Fibroblast of skin of left biceps (primary cell): Measurements from ENCODE around the gene MAGI1.
A peak's percentile ranks its signal among the peaks of the same experiment; 100 is the strongest.
"Not testable (repeated sequence)": the region's sequence is repeated elsewhere in the genome, so short reads cannot be mapped to it uniquely, and the experiment has no call there.

Source experiments
- DNase-seq, 2 experiments: peaks; one replicate each; pipeline ENCODE4 v3.0.0-alpha.2; 2013; ENCODE audit warnings: low read depth in 2 of 2

MAGI1 gene

DNA sequence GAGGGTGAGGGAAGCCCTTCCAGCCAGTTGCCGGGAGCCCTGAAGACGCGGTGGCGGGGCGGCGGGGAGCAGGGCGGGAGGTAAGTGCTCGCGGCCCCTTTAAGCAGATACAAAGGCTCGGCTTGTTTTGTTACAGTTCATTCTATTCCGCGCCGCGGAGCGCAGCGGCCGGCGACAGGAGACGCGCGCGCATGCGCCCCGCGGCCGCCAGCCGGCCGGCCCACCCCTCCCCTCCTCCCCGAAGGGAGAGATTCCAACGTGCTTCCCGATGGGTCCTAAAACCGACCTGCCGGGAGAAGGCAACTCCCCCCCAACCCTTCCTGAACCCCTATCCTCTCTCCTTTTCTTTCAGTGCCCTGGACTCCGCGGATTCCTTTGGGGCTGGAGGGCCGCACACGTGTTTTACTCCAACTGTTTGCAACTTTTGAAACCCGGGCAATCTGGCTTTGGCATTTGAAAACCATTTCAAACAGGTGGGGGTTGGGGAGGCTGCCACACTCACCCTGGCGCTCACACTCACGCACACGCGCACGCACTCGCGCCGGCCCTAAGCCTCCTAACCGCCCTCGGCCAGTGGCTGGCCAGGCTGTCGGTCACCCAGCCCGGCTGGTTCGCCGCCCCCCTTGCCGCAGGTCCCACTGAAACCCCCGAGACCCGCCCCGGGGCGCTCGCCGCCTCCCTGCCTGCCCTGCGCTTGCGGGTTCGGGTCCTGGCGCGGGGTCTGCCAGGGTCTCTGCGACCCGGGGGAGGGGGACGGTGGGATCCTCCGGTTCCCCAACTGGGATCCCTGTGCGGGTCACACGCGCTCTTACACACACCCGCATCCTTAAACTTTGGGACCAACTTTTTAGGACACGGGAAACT is at the start of gene MAGI1:
Gene MAGI1, minus strand, starts transcription at position 193 of the 864 bp plus-strand sequence. CDS start 610 bp downstream, outside the sequence.
- DNase-seq: peak; percentile 89 to 92

DNA sequence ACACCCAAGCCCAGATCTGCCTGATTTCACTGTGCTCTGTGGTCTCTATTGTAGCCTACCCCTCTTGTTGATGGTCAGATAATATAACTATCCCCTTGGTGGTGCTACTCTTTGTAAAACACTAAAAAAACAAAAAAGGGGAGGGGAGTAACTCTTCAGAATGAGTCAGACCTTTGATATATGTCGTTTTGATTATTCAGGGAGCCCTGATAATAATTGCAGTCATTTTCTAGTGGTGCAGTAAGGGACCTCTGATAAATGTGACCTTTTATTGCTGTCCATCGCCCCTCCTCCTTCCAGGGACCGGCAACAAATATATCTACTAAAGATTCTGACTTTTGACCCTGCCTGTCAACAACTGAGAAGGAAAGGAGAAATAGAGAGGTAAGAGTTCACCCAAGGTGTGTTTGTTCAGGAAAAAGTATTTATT is 45.1 kb upstream of the MAGI1 start:
- DNase-seq: no peak

DNA sequence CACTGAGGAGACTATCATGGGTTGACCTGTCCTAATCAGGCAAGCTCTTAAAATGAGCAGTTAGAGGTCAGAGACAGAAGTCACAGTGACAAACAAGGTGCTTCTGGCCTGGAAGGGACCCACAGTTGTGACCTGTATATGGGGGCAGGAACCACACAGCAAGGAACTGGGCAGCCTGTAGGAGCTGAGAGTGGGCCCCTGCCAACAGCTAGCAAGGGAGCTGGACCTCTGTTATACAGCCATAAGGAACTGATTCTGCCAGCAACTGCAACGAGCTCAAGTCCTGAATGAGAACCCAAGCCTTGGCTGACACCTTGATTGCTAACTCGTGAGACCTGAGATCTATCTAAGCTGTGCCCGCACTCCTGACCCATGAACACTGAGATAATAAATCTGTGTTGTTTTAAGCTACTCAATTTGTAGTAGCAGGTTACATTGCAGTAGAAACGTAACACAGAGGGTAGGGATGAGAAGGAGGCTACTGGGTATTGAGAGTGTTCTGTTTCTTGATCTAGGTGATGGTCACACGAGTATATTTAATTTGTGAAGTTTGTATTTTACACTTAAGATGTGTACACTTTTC is 44.5 kb upstream of the MAGI1 start:
- no peak for DNase-seq

DNA sequence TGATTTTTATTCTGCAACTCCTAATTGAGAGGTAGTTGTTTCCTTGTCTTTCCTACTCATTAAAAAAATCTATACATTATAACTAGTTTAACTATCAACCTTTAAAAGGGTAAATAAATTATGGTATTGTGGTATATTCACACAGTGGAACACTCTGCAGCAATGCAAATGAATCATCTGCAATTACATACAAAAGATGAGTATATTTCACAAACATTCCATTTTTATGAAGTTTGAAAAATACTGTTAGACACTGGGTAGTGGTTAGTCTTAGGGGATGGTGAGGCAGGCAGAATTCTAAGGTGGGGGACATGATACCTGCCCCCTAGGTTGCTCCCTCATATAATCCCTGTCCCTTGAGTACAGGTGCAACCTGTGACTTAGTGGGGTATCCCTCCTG is 44.0 kb upstream of the MAGI1 start:
- DNase-seq: no peak

DNA sequence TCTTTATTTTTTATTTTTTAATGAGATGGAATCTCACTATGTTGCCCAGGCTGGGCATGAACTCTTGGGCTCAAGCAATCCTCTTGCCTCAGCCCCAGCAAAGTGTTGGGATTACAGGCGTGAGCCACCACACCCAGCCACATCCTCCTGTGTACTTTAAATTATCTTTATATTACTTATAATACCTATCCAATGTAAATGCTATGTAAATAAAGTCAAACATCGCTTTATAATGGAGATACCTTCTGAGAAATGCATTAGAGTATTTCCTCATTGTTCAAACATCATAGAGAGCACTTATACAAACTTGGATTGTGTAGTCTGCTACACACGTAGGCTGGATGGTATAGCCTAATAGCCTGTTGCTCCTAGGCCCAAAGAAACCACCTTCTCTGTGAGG is 41.4 kb upstream of the MAGI1 start:
- DNase-seq: no peak

DNA sequence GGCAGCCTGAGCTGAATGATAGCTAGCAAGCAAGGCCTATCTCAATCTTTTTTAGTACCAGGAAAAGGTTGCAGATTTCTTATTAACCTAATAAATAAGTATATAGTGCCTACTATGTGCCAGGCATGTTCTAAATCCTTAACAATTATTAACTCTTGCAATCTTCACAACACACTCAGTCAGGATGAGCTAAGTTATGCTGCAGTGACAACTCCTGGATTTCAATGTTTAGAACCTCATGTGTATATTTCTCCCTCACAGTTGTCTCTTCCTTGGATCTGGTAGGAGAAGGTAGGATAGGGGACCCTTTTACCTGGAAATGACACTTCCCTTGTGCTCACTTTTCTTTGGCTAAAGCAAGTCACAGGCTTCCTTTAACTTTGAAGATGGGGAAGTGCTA is 39.3 kb upstream of the MAGI1 start:
- no peak for DNase-seq

DNA sequence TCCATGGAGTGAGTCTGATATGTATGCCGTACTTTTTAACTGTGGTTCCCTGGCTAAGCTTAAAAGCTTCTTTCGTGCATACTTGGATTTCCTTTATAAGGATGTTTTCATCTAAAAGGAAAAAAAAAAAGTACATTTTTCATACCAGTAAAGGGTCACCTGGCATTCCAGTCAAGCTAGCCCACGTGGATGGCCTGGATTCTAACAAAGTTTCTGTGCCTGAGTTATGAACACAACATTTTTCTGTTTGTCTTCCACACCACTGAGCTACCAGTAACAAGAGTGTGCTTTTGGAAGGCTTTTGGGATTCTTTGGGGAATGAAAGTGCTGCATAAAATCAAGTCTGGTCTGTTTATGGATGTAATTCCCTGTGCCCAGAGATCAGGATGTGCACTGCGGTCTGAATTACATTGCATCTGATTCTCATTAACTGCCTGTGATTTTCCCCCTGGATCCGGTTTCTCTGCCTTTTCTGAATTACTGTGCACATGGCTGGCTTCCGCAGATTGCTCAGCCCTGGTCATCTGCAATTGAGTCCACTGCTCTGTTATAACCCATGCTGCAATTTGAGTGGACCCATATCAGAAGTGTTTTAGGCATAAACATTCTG is 38.2 kb upstream of the MAGI1 start:
- peak; percentile 81 to 82 for DNase-seq

DNA sequence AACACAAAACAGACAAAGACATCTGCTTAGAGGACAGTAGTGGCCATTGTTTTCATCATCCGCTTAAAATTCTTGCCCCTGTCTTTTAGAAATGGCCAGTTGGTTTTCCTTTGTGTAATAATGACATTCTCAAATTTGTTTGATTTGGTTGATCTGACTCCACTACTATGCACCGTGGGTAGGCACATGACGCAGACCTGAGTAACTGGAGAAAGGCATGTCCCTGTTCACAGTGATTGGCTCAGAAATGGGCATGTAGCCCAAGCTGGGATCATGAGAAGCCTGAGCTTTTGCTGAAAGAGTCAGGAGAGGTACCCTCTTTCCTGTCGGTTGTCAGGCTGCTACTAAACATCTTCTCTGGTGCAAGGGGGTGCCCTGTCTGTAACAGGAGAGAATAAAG is 36.6 kb upstream of the MAGI1 start:
- DNase-seq: no peak

DNA sequence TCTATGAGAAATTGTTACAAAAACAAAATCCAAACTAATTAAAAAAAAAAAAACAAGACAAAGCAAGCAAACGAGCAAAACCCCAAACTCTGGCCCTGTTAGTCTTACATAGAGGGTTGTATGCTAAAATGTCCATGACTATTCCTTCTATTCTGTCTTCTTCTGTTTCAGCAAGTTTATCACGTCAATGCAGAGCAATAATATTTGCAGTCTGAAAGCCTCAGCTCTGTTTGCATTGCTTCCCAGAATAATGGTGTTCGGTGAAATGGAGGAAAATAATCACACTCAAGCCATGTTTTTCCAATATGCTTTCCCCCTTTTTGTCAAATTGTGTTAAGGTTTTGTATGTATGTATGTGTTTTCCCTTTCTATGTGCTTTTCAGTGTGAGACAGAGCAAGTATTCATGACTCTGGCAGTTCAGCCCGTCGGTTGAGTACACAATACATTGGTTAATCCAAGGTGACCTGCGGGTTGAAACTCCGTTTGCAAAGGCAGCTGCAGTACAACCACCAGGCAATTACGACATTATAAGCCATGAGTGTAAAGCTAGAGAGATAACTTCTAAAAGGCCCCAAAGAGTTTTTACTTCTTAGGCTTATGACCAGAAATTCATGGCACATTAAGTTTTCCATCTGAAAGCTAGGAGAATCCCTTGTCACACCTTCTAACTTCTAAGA is 34.9 kb upstream of the MAGI1 start:
- no peak for DNase-seq

DNA sequence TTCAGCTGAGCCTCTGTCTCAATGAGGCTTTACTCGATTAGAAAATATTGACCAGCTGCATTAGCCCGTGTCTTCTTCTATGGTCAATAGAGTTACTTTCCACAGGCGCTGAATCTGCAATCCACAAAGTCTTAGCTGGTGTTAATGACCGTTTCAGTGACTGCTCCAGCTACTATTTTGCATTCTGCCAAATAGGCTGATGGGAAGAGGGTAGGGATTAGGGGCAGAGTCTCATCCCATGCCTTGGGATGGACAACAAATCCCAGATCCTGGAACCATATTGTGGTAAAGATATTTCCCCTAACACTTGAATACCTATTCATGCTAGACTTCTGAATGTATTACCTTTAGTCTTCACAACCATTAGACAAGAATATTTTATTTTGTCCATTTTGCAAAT is 29.5 kb upstream of the MAGI1 start:
- DNase-seq: no peak

DNA sequence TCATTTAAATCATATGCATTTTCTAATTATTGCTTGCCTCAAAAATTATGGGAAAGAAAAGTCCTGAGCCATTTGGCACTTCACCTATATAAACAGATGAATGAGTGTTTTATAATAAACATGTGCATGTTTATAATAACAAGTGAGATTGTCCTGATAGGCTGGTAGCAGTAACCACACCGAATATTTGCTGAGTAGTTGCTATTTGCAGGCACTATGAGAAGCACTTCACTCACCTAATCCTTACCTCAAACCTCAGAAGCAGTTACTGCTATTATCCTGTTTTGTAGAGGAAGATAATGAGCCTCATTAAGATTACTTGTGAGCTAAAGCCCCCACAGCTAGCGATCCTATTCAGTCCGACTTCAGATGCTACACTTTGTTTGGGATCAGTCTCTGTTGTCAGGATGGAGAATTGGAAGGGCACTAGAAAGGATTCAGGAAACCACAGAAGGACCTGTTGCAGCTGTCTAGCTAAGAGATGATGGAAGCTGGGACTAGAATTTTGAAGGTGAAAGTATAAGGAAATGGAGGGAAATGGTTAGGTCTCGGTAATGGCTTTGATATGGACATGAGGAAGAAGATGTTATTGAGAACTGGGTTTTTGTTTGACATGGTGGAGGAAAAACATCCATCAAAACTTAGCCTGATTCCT is 28.4 kb upstream of the MAGI1 start:
- DNase-seq: no peak

DNA sequence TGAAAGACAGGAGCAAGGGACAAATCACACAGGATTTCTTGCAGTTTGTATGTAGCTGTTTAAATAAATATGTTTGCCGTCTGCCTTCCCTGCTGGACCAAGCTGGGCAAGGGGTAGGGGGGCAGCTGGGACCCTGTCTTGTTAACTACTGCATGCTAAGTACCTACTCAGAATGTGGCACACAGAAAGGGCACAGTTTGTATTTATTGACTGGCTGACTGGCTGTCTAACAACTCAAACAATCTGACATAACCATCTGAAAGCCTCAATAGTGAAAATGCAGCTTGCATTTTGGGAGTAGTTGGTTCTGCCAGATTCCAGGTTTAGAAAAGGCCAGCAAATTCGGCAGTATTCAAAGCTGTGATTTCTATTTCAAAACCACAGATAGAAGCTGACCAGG is 16.6 kb upstream of the MAGI1 start:
- no peak for DNase-seq

DNA sequence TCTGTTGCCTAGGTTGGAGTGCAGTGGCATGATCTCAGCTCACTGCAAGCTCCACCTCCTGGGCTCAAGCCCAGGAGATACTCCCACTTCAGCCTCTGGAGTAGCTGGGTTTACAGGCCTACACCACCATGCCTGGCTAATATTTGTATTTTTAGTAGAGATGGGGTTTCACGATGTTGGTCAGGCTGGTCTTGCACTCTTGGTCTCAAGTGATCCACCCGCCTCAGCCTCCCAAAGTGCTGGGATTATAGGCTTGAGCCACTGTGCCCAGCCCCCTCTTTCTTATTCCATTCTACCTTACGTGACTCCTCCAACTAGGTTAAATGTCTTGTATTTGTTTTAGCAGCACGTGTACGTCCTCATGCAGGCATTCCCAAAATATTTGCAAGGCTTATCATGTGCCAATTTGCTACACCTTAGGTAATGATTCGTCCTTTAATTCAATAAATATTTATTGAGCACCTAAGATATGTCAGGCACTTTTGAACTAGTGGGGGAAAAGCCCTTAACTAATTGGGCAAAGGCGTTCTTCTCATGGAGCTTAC is 14.9 kb upstream of the MAGI1 start:
- no peak for DNase-seq

DNA sequence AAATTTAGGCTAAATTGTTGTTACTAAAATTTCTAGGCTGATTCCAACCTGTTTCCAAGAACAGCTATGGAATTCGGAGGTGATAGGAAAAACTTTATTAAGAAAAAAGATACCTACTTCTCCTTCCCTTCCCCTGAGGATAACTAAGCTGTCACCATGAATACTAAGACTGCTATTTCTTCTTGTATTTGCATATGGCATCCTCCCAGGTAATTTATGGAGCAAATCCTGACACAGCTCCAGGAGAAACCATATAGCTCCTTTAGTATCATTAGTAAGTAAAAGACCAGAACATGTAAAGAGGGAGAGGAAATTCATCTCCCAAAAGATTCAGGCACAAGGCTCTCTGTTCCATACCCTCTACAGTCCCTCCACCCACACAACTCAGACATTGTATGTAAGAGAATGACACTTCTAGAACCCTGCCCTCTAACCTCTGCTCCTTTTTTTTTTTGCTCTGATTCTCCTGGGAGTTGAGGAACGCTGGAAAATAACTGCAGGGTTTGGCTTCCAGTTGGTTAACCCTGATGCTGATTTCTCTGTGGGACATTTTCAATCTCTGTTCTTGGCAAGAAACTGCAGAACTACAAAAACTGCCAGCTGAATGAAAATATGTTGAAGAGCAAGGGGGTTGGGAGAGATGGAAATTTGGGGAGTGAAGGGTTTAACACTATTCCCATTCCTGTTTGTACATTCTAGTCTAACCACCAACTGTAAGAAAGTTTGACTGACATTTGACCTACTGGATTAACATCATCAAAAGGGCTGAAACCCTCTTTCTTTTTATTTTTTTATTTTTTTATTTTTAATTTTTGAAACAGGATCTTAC is 14.2 kb upstream of the MAGI1 start:
- no peak for DNase-seq

DNA sequence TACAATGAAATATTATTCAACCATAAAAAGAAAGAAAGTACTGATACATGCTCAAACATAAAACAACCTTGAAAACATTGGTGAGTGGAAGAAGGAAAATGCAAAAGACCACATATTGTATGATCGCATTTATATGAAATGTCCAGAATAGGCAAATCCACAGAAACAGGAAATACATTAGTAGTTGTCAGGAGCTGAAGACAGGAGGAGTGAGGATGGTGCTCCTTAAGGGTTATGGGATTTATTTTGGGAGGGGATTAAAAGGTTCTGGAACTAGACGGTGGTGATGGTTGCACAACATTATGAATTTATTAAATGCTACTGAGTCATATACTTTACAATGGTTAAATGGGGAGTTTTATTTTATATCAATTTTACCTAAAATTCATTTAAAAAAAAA is 12.1 kb upstream of the MAGI1 start:
- DNase-seq: no peak

DNA sequence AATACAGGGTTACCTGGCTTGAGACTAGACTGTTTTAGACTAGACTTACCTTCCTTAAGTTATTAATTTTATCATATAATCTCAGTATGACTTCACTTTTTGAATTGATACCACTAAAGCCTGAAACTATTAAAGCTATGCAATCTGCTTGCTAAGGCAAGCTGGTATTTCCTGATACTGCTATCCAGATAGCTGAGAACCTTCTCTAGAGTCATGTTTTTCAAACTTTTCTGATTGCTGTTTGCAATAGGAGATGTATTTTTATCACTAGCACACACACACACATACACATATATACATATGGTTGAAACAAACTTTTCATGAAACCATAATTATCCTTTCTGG is 9.3 kb upstream of the MAGI1 start:
- no peak for DNase-seq

DNA sequence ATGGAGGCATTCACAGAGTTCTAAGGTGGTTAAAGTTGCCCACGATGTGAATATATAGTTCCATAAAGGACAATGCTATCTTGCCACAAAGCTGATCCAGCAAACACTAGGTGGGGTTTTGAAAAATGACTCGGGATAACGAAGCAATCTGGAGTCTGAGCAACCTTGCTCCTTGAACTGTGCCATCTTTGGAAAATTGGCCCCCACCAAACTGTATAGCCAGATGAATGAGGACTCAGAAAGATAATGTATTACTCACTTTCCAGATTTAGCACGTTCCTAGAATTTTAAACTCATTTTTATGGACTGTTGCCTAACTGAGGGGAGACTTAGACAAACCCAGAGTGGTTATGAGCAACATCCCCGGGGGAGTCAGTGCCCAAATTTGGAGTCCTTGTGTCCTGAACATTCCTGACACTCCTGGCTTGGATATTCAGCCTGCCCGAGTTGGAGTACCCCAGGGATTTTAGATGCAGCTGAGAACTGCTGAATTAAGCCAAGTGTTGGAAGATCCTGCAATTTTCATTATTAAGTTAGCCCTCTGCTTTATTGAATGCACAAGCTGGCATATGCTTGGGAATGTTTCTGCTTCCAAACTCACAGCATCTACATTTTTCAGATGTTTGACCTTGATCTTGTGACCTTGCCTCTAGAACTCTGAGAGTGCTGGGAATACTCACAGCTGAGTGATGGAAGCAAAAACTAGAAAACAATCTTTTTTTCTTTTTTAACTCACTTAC is 8.8 kb upstream of the MAGI1 start:
- peak; percentile 94 to 95 for DNase-seq

DNA sequence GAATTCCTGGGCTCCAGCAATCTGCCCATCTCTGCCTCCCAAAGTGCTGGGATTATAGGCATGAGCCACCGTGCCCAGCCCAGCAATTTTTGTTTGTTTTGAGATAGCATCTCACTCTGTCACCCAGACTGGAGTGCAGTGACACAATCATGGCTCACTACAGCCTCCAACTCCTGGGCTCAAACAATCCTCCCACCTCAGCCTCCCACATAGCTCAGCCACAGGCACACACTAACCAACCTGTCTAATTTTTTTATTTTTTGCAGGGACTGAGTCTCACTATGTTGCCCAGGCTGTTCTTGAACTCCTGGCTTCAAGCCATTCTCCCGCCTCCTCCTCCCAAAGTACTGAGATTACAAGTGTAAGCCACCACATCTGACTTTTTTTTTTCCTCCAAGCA is 7.6 kb upstream of the MAGI1 start:
- not testable (repeated sequence) for DNase-seq

DNA sequence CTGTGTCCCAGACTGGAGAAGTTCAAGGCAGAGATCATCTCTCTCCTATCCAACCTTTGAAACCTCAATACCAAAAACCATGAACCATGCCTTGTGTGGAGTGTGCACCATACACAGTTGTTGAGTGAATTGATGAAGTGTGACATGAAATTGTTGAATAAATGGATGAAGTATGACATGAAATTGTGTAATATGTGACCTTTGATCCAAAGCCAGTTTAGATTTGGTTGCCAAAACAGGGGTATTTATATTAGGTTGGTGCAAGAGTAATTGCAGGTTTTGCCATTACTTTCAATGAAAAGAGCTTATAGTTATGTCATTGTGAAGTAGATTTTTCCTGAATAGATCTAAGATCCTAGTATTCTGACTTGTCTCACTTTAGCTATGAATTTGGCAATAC is 3.1 kb upstream of the MAGI1 start:
- no peak for DNase-seq

DNA sequence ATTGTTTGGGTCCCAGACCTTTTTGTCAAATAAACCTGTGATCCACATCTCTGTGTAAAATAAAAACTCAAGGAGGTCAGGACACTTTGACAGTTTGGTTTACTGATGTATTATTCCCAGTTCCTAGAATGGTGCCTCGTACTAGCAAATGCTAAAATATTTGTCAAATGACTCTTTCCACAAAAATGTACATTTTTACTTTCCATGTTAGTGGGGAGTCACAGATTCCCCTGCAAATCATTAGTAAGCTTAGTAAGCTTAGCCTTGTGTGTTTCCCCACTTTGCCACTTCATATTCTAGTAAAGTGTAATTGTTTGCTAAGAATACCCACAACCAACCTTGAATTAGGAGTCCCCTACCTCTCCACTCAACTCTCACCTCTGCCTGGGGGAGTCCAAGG is 2.4 kb upstream of the MAGI1 start:
- DNase-seq: peak in 1 of 2 experiments; percentile 60
